HFFc6 (cell line): Measurements from ENCODE around the gene TBC1D2. TPM values are rescaled to one million over a fixed set of nuclear protein-coding genes. Genes with fewer than 3 reads are reported as not detected.
A peak's percentile ranks its signal among the peaks of the same experiment; 100 is the strongest.

ENCODE experiments used
- DNase-seq: peaks from one replicate; pipeline ENCODE4 v3.0.0-alpha.2; 2018
- H3K27ac Mint-ChIP-seq: 2 replicates; pipeline ENCODE4 v1.8.0; 2020; ENCODE audit warnings: mild to moderate bottlenecking, mixed read lengths
- H3K27me3 Mint-ChIP-seq: 2 replicates; pipeline ENCODE4 v1.8.0; 2021; ENCODE audit warnings: mild to moderate bottlenecking, moderate library complexity, mixed read lengths; ENCODE audit not compliant: insufficient read depth
- H3K36me3 Mint-ChIP-seq: 2 replicates; pipeline ENCODE4 v1.8.0; 2021; ENCODE audit warnings: low read depth, mixed read lengths
- H3K4me1 Mint-ChIP-seq: 2 replicates; pipeline ENCODE4 v1.8.0; 2020; ENCODE audit warnings: low read depth, mixed read lengths
- H3K4me3 Mint-ChIP-seq: 2 replicates; pipeline ENCODE4 v1.8.0; 2020; ENCODE audit warnings: mild to moderate bottlenecking, moderate library complexity, mixed read lengths
- H3K9me3 Mint-ChIP-seq: 2 replicates; pipeline ENCODE4 v1.8.0; 2020; ENCODE audit warnings: mild to moderate bottlenecking, mixed read lengths
- CTCF ChIP-seq: fragments of 200-600 bp; sonication (generic); IDR thresholded peaks from 2 replicates; pipeline ENCODE4 v1.5.0; 2021; ENCODE audit warnings: antibody characterized with exemption, mild to moderate bottlenecking
- total RNA-seq, 6 experiments: library from RNA; stranded (reverse); fragmentation: NEBNext Ultra II Directional; extraction: Animal tissue kit (Norgen Biotek cat#: 25700); gene quantifications; 2 replicates in 1 of 6; 3 replicates in 5 of 6; pipeline ENCODE4 v1.2.3, GENCODE V29; 2021

The TBC1D2 gene
- total RNA-seq, 6 experiments from 2014 or later: 31.9 to 39.4 (median 36.5) TPM

- Mint-ChIP-seq H3K27ac (peak overlapping the region; percentile 77), H3K9me3 (no peaks in the 10 kb centered on the region), H3K4me3 (peak overlapping the region; percentile 86), H3K4me1 (peaks cover 10% of the 10 kb centered on the region), H3K27me3 (peaks cover 3% of the 10 kb centered on the region), H3K36me3 (no peaks in the 10 kb centered on the region)
- DNase-seq: no peak
- 0 out of 2 replicates have a peak, but pooled peaks have one; percentile 32 for TF ChIP-seq CTCF
Observed at GRCh38 chr9:98193336-98193944, 62.0 kb downstream of the TBC1D2 start.

- Mint-ChIP-seq H3K27ac (peak within 1 kb of the TSS; percentile 77), H3K9me3 (no peaks in the 10 kb centered on the region), H3K27me3 (peaks cover 3% of the 10 kb centered on the region), H3K4me1 (peaks cover 10% of the 10 kb centered on the region), H3K36me3 (no peaks in the 10 kb centered on the region), H3K4me3 (peak within 1 kb of the TSS; percentile 86)
- TF ChIP-seq CTCF: peak; percentile 74
- peak; percentile 68 for DNase-seq
Observed at GRCh38 chr9:98192503-98193335, 62.7 kb downstream of the TBC1D2 start, which contains the start of gene CORO2A. CORO2A (minus strand) TSS chr9:98192637; CDS start chr9:98157660, 34,977 bp downstream.

- no peak overlapping the region for H3K27ac Mint-ChIP-seq
- H3K9me3 Mint-ChIP-seq: no peaks in the 10 kb centered on the region
- TF ChIP-seq CTCF: no peak
- no peaks in the 10 kb centered on the region for H3K36me3 Mint-ChIP-seq
- DNase-seq: no peak
- peaks cover 10% of the 10 kb centered on the region for H3K4me1 Mint-ChIP-seq
- peak overlapping the region; percentile 62 for H3K4me3 Mint-ChIP-seq
- H3K27me3 Mint-ChIP-seq: peaks cover 3% of the 10 kb centered on the region
Observed at GRCh38 chr9:98191671-98192502, 63.6 kb downstream of the TBC1D2 start.

- H3K27me3 Mint-ChIP-seq: peaks cover 3% of the 10 kb centered on the region
- TF ChIP-seq CTCF: no peak
- no peaks in the 10 kb centered on the region for H3K36me3 Mint-ChIP-seq
- H3K9me3 Mint-ChIP-seq: no peaks in the 10 kb centered on the region
- peaks cover 10% of the 10 kb centered on the region for H3K4me1 Mint-ChIP-seq
- DNase-seq: no peak
- H3K27ac Mint-ChIP-seq: no peak overlapping the region
- H3K4me3 Mint-ChIP-seq: 0 out of 2 replicates have a peak overlapping the region, but pooled peaks have one; percentile 26
Observed at GRCh38 chr9:98191181-98191608, 64.3 kb downstream of the TBC1D2 start.

- Mint-ChIP-seq H3K27me3 (peaks cover 3% of the 10 kb centered on the region), H3K4me3 (no peak overlapping the region), H3K27ac (no peak overlapping the region), H3K36me3 (no peaks in the 10 kb centered on the region), H3K9me3 (no peaks in the 10 kb centered on the region), H3K4me1 (peaks cover 10% of the 10 kb centered on the region)
- DNase-seq: no peak
- TF ChIP-seq CTCF: no peak
Observed at GRCh38 chr9:98190757-98191105, 64.7 kb downstream of the TBC1D2 start.
